NCI-H2227 (cell line): Measurements from ENCODE around the gene CAMTA1.

ENCODE experiments used
- DNase-seq: peaks from one replicate; lab custom pipeline; 2025; ENCODE audit not compliant: unreplicated experiment; lab: John Stamatoyannopoulos, UW

Gene CAMTA1

GRCh38 chr1:7515904-7516303 lies 730.6 kb downstream of the CAMTA1 start:
- DNase-seq = no peak

- peak; percentile 25 for DNase-seq
Observed at GRCh38 chr1:7516341-7516740, 731.1 kb downstream of the CAMTA1 start.

- DNase-seq = no peak
Observed at GRCh38 chr1:7516929-7517328, 731.7 kb downstream of the CAMTA1 start.

GRCh38 chr1:7517611-7518330 lies 732.5 kb downstream of the CAMTA1 start:
- DNase-seq = no peak

- DNase-seq = no peak
Observed at GRCh38 chr1:7518411-7518810, 733.2 kb downstream of the CAMTA1 start.

GRCh38 chr1:7519181-7519860 lies 734.1 kb downstream of the CAMTA1 start:
- DNase-seq = no peak

- no peak for DNase-seq
Observed at GRCh38 chr1:7519861-7520395, 734.7 kb downstream of the CAMTA1 start.

GRCh38 chr1:7520496-7520895 lies 735.2 kb downstream of the CAMTA1 start:
- DNase-seq = no peak

- no peak for DNase-seq
Observed at GRCh38 chr1:7524341-7525337, 739.4 kb downstream of the CAMTA1 start.

GRCh38 chr1:7525338-7526063 lies 740.2 kb downstream of the CAMTA1 start:
- no peak for DNase-seq

GRCh38 chr1:7526196-7526866 lies 741.1 kb downstream of the CAMTA1 start:
- DNase-seq = no peak

GRCh38 chr1:7526867-7527732 lies 741.8 kb downstream of the CAMTA1 start:
- DNase-seq = no peak

GRCh38 chr1:7527733-7528045 lies 742.4 kb downstream of the CAMTA1 start:
- DNase-seq = no peak

GRCh38 chr1:7528386-7529198 lies 743.3 kb downstream of the CAMTA1 start:
- DNase-seq = no peak

- no peak for DNase-seq
Observed at GRCh38 chr1:7529917-7530316, 744.7 kb downstream of the CAMTA1 start.

GRCh38 chr1:7531562-7532340 lies 746.5 kb downstream of the CAMTA1 start:
- no peak for DNase-seq

GRCh38 chr1:7533006-7533405 lies 747.8 kb downstream of the CAMTA1 start:
- DNase-seq = no peak
